WTC11 (cell line): ENCODE data around the gene TTC6. TPM values are rescaled to one million over a fixed set of nuclear protein-coding genes. Genes with fewer than 3 reads are reported as not detected.

ENCODE experiments used
- ATAC-seq: fragments of 200-7000 bp; cut with Tn5 transposase; 2 replicates; pipeline ENCODE4 v1.10.0; 2021; ENCODE audit warnings: mild to moderate bottlenecking, moderate library complexity
- CTCF ChIA-PET: fragments of 300-600 bp; sonication (Branson Sonifier 250); formaldehyde crosslinking; loops from one replicate; lab custom pipeline; 2021; ENCODE audit warnings: antibody characterized with exemption; lab: Charles Lee
- POLR2A ChIA-PET: fragments of 350-600 bp; sonication (Branson Sonifier 250); formaldehyde crosslinking; loops from one replicate; lab custom pipeline; 2021; ENCODE audit warnings: antibody characterized with exemption; lab: Charles Lee
- DNase-seq: peaks from one replicate; pipeline ENCODE4 v3.0.0; 2021; ENCODE audit warnings: low spot score
- H3K27ac Mint-ChIP-seq: 2 replicates; pipeline ENCODE4 v1.8.0; 2021; ENCODE audit warnings: mixed read lengths
- H3K27me3 Mint-ChIP-seq: 2 replicates; pipeline ENCODE4 v1.8.0; 2021; ENCODE audit warnings: low read depth, mild to moderate bottlenecking, moderate library complexity, mixed read lengths
- H3K36me3 Mint-ChIP-seq: 2 replicates; pipeline ENCODE4 v1.8.0; 2021; ENCODE audit warnings: mixed read lengths
- H3K4me1 Mint-ChIP-seq: 2 replicates; pipeline ENCODE4 v1.8.0; 2022; ENCODE audit warnings: mixed read lengths
- H3K4me3 Mint-ChIP-seq: 2 replicates; pipeline ENCODE4 v1.8.0; 2021; ENCODE audit warnings: mild to moderate bottlenecking, moderate library complexity, mixed read lengths
- H3K9me3 Mint-ChIP-seq: 2 replicates; pipeline ENCODE4 v1.8.0; 2021; ENCODE audit warnings: mixed read lengths
- ATF2 ChIP-seq: sonication (generic); formaldehyde crosslinking; IDR thresholded peaks from 2 replicates; pipeline ENCODE4 v1.8.1; 2022; ENCODE audit warnings: low read depth, missing genetic modification reagents, borderline replicate concordance
- CREB1 ChIP-seq: sonication (generic); formaldehyde crosslinking; IDR thresholded peaks from 2 replicates; pipeline ENCODE4 v1.8.0; 2023; ENCODE audit warnings: mild to moderate bottlenecking, missing genetic modification reagents
- CREM ChIP-seq: sonication (generic); formaldehyde crosslinking; IDR thresholded peaks from 2 replicates; pipeline ENCODE4 v1.8.1; 2022; ENCODE audit warnings: mild to moderate bottlenecking, missing genetic modification reagents, moderate library complexity
- E2F5 ChIP-seq: sonication (generic); formaldehyde crosslinking; IDR thresholded peaks from 2 replicates; pipeline ENCODE4 v1.8.1; 2022; ENCODE audit warnings: mild to moderate bottlenecking, moderate library complexity, missing genetic modification reagents
- ETV6 ChIP-seq: sonication (generic); formaldehyde crosslinking; IDR thresholded peaks from 2 replicates; pipeline ENCODE4 v1.8.1; 2022; ENCODE audit warnings: mild to moderate bottlenecking, missing genetic modification reagents
- GTF2I ChIP-seq: fragments of 250-450 bp; sonication (Bioruptor Pico); conservative IDR thresholded peaks from 2 replicates; pipeline ENCODE4 v1.4.0; 2021; ENCODE audit warnings: mild to moderate bottlenecking
- JAZF1 ChIP-seq: fragments of 250-450 bp; sonication (Bioruptor Pico); IDR thresholded peaks from 2 replicates; pipeline ENCODE4 v1.9.0; 2021; ENCODE audit warnings: moderate library complexity, mild to moderate bottlenecking, inconsistent platforms
- TEAD4 ChIP-seq: sonication (generic); formaldehyde crosslinking; IDR thresholded peaks from 2 replicates; pipeline ENCODE4 v1.8.0; 2022; ENCODE audit warnings: mild to moderate bottlenecking, missing genetic modification reagents
- ZBTB43 ChIP-seq: sonication (generic); formaldehyde crosslinking; IDR thresholded peaks from 2 replicates; pipeline ENCODE4 v1.8.1; 2023; ENCODE audit warnings: mild to moderate bottlenecking, missing genetic modification reagents
- ZNF396 ChIP-seq: fragments of 250-450 bp; sonication (Bioruptor Pico); IDR thresholded peaks from 2 replicates; pipeline ENCODE4 v1.8.0; 2021; ENCODE audit warnings: mild to moderate bottlenecking, moderate library complexity, borderline replicate concordance
- ZNF416 ChIP-seq: fragments of 250-450 bp; sonication (Bioruptor Pico); IDR thresholded peaks from 2 replicates; pipeline ENCODE4 v1.9.0; 2021; ENCODE audit warnings: mild to moderate bottlenecking, inconsistent platforms
- ZNF512 ChIP-seq: sonication (generic); formaldehyde crosslinking; IDR thresholded peaks from 2 replicates; pipeline ENCODE4 v1.8.1; 2022; ENCODE audit warnings: missing genetic modification reagents, borderline replicate concordance
- total RNA-seq: library from RNA; stranded (reverse); gene quantifications from 3 replicates; pipeline ENCODE4 v1.2.3, GENCODE V29; 2021
- TF ChIP-seq, protein P1 (sequence below): sonication (generic); formaldehyde crosslinking; conservative IDR thresholded peaks from 2 replicates; pipeline ENCODE4 v1.8.1; 2023; ENCODE audit warnings: mild to moderate bottlenecking, low read depth, missing genetic modification reagents, moderate library complexity
- TF ChIP-seq, protein P2 (sequence below): sonication (generic); formaldehyde crosslinking; conservative IDR thresholded peaks from 2 replicates; pipeline ENCODE4 v1.8.1; 2022; ENCODE audit warnings: mild to moderate bottlenecking, missing genetic modification reagents

Gene TTC6
- total RNA-seq, 1 experiment from 2014 or later: not detected

GRCh38 chr14:37566811-37567371 lies 28.5 kb upstream of the TTC6 start (continued):
- TF ChIP-seq, protein P1, sequence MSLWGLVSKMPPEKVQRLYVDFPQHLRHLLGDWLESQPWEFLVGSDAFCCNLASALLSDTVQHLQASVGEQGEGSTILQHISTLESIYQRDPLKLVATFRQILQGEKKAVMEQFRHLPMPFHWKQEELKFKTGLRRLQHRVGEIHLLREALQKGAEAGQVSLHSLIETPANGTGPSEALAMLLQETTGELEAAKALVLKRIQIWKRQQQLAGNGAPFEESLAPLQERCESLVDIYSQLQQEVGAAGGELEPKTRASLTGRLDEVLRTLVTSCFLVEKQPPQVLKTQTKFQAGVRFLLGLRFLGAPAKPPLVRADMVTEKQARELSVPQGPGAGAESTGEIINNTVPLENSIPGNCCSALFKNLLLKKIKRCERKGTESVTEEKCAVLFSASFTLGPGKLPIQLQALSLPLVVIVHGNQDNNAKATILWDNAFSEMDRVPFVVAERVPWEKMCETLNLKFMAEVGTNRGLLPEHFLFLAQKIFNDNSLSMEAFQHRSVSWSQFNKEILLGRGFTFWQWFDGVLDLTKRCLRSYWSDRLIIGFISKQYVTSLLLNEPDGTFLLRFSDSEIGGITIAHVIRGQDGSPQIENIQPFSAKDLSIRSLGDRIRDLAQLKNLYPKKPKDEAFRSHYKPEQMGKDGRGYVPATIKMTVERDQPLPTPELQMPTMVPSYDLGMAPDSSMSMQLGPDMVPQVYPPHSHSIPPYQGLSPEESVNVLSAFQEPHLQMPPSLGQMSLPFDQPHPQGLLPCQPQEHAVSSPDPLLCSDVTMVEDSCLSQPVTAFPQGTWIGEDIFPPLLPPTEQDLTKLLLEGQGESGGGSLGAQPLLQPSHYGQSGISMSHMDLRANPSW (CRISPR knock-in tag): no peak
- TF ChIP-seq, all 79 proteins: peak for 0

- ChIA-PET POLR2A (no interaction called here), CTCF (interaction anchor here (0.7 to 2.3 kb wide), 3 partner anchors 22 to 447 kb away, joined by 3 to 6 read pairs (median 6); no protein-coding TSS in a partner anchor)
- Mint-ChIP-seq H3K36me3 (no peaks in the 10 kb centered on the region), H3K4me1 (peaks cover 9% of the 10 kb centered on the region), H3K27me3 (peaks cover 12% of the 10 kb centered on the region), H3K4me3 (no peak overlapping the region), H3K9me3 (no peaks in the 10 kb centered on the region), H3K27ac (no peak overlapping the region)
- ATAC-seq (no peak), DNase-seq (no peak)
- TF ChIP-seq ETV6 (no peak), ZNF416 (CRISPR knock-in tag) (no peak), JAZF1 (CRISPR knock-in tag) (no peak), GTF2I (CRISPR knock-in tag) (no peak), TEAD4 (CRISPR knock-in tag) (no peak), ATF2 (no peak), E2F5 (CRISPR knock-in tag) (no peak), CREB1 (CRISPR knock-in tag) (no peak), ZNF396 (CRISPR knock-in tag) (no peak), CREM (CRISPR knock-in tag) (no peak), ZNF512 (CRISPR knock-in tag) (no peak), ZBTB43 (no peak)
- TF ChIP-seq, protein P1 (CRISPR knock-in tag): no peak
- TF ChIP-seq, protein P2, sequence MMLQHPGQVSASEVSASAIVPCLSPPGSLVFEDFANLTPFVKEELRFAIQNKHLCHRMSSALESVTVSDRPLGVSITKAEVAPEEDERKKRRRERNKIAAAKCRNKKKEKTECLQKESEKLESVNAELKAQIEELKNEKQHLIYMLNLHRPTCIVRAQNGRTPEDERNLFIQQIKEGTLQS (CRISPR knock-in tag): no peak
- TF ChIP-seq, all 79 proteins: peak for 0
These were observed 25.7 kb upstream of the TTC6 start for GRCh38 chr14:37569729-37570128.
